ENCODE results near the gene HPX. TPM values are rescaled to one million over a fixed set of nuclear protein-coding genes. Genes with fewer than 3 reads are reported as not detected.

HPX gene
- total and polyA plus RNA-seq, 2 of the 4 experiments (the other 2 are of a cell fraction): 0.36 to 1.4 TPM

GRCh38 chr11:6437423-6437822 is 3.4 kb downstream of the HPX start:
- H4K91ac ChIP-seq (ENCODE audit: insufficient read depth, low read depth, low read length): no peak overlapping the region
- no peak overlapping the region for H2BK5ac ChIP-seq (ENCODE audit: low read depth, low read length, poor library complexity, severe bottlenecking)
- H4K20me1 ChIP-seq (ENCODE audit: insufficient read depth, low read length): no peaks in the 10 kb centered on the region
- H3K9me1 ChIP-seq (ENCODE audit: insufficient read depth, low read length): no peaks in the 10 kb centered on the region
- H2AFZ ChIP-seq (replicated peaks; ENCODE audit: low read length, poor library complexity): no peak overlapping the region
- no peak overlapping the region for H2BK120ac ChIP-seq (ENCODE audit: low read depth, low read length)
- H3K4me1 ChIP-seq (ENCODE audit: control insufficient read depth, insufficient read depth, low read length): no peaks in the 10 kb centered on the region
- TF ChIP-seq FOS (IDR thresholded peaks at IDR 0.05; ENCODE audit: low read depth, low read length) (no peak), BHLHE40 (IDR thresholded peaks at IDR 0.05; ENCODE audit: low read depth, low read length) (no peak), CHD1 (IDR thresholded peaks at IDR 0.05; ENCODE audit: low read depth, low read length) (no peak), USF2 (IDR thresholded peaks at IDR 0.05; ENCODE audit: low read depth, low read length) (no peak), MAFK (IDR thresholded peaks at IDR 0.05; ENCODE audit: low read depth, low read length) (no peak), NFE2L2 (IDR thresholded peaks at IDR 0.05; ENCODE audit: low read depth, low read length) (no peak)
- dilution Hi-C loops (cut with HindIII; ENCODE audit: low sequenced_read_pairs, unreplicated experiment): no loop called here
- no peak overlapping the region for H3K23ac ChIP-seq (ENCODE audit: low read depth, low read length)
- no peak overlapping the region for H3K18ac ChIP-seq (ENCODE audit: low read depth, low read length)
- no peak overlapping the region for H2BK20ac ChIP-seq (ENCODE audit: low read depth, low read length)
- no peaks in the 10 kb centered on the region for H3K27me3 ChIP-seq (ENCODE audit: control insufficient read depth, insufficient read depth, low read length)
- H3K9ac ChIP-seq (ENCODE audit: low read depth, low read length): no peak overlapping the region
- no peak overlapping the region for H3K4me3 ChIP-seq (ENCODE audit: insufficient read depth, low read depth, low read length)
- intact Hi-C loops (cut with micrococcal nuclease): no loop called here
- H2BK15ac ChIP-seq (ENCODE audit: low read depth, low read length): no peak overlapping the region
- no peak overlapping the region for H3K56ac ChIP-seq (ENCODE audit: extremely low read depth, insufficient read depth, low read length)
- no peak for ATAC-seq (ENCODE audit: low read depth)
- no peaks in the 10 kb centered on the region for H3K36me3 ChIP-seq (ENCODE audit: control insufficient read depth, insufficient read depth, low read length)
- POLR2A ChIA-PET (ENCODE audit: unreplicated experiment): no interaction called here
- no peak overlapping the region for H4K5ac ChIP-seq (ENCODE audit: low read depth, low read length)
- in situ Hi-C loops (cut with MboI; ENCODE audit: low sequenced_read_pairs): no loop called here
- no TSS peak for BruUV-seq (replicated peaks)
- no peak overlapping the region for H3K14ac ChIP-seq (replicated peaks; ENCODE audit: low read depth, low read length)
- H2AK9ac ChIP-seq (replicated peaks; ENCODE audit: low read depth, low read length, poor library complexity): no peak overlapping the region
- no peak overlapping the region for H3K4me2 ChIP-seq (ENCODE audit: low read depth, low read length)
- CTCF ChIA-PET: interaction anchor here (2.1 to 2.6 kb wide), 2 partner anchors 10 to 58 kb away, joined by 7 to 19 read pairs; no protein-coding TSS in a partner anchor
- H3K79me1 ChIP-seq (ENCODE audit: low read depth in 1 of 2, low read length in 2 of 2): no peaks in the 10 kb centered on the region
- 77% methylated on average over 7 of the region's 12 CpGs; no CpG with 5 or more reads in 1 of the 2 experiments for WGBS, 2 experiments (ENCODE audit: extremely low coverage in 2 of 2, insufficient read length in 1 of 2)
- no peak for DNase-seq
- H4K8ac ChIP-seq (ENCODE audit: low read depth in 2 of 2, low read length in 2 of 2): no peak overlapping the region
- no peak overlapping the region for H3K27ac ChIP-seq (ENCODE audit: insufficient read depth, low read length)
- H3K9me3 ChIP-seq (ENCODE audit: control insufficient read depth, insufficient read depth, low read length): no peaks in the 10 kb centered on the region
- H2AK5ac ChIP-seq (ENCODE audit: low read depth, low read length): no peak overlapping the region
- no peak overlapping the region for H3K4ac ChIP-seq (ENCODE audit: low read depth, low read length)
